Right hindlimb (tissue), 1 donor: ENCODE data around the gene OR1M1.
"Not testable (repeated sequence)": the region's sequence is repeated elsewhere in the genome, so short reads cannot be mapped to it uniquely, and the experiment has no call there.

Source experiments
- DNase-seq: peaks from one replicate; pipeline ENCODE4 v3.0.0-alpha.2; 2018

OR1M1 gene, protein sequence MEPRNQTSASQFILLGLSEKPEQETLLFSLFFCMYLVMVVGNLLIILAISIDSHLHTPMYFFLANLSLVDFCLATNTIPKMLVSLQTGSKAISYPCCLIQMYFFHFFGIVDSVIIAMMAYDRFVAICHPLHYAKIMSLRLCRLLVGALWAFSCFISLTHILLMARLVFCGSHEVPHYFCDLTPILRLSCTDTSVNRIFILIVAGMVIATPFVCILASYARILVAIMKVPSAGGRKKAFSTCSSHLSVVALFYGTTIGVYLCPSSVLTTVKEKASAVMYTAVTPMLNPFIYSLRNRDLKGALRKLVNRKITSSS

GRCh38 chr19:9086761-9087160 lies at the start of gene OR1M1:
Gene OR1M1, plus strand, starts transcription at chr19:9087061. Its CDS starts 6,184 bp downstream, at chr19:9093245.
- no peak for DNase-seq

- DNase-seq = no peak
Observed at GRCh38 chr19:9037400-9038062, 49.3 kb upstream of the OR1M1 start.

DNA sequence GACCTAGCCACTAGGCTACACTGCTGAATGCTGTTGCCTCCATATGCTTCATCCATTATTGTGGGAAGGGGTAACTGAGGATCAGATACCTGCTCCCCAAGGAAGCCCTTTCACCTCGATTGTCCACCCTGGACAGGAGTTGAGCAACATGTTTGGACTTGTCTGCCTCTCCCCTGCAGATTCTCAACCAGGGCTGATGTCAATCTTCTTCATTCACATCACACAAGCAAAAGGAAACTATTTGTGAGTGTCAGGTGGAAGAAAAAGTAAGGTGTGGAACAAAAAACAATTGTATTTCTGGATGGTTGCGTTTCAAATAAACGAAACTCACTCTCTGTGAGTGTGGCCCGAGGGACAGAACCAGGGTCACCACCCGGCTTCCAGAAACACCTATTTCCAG lies 47.1 kb upstream of the OR1M1 start:
- DNase-seq = no peak

DNA sequence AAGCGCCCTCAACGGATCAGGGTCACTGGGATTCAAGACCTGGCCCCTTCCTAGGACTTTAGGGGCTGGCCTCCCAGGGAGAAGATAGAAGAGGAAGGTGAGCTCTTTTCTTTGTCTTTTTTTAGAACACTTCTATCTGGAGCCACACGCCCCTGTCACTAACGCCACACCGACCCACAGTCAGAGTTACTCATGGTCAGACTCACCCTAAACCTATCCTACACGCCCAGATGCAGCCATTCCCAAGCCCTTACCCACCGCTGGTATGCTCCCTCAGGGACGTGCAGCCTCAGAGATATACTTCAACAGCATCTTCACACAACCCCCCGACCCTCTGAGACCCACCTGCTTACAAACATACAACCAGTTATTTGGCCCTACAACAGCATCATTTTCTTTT lies 46.7 kb upstream of the OR1M1 start:
- no peak for DNase-seq

- DNase-seq = no peak
Observed at GRCh38 chr19:9041023-9041422, 45.8 kb upstream of the OR1M1 start.

DNA sequence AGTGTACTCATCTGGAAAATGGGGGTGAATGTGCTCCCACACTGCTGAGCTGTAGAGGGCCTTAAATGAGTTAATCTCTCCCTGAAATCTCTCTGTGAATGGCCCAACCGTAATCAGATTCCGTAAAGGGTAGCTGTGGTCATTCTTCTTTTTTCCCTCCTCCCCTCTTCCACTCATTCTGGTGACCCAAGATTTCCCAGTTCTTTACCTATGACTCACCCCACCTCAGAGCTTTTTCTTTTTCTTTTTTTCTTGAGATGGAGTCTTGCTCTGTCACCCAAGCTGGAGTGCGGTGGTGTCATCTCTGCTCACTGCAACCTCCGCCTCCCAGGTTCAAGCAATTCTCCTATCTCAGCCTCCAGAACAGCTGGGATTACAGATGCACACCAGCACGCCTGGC lies 43.3 kb upstream of the OR1M1 start:
- no peak for DNase-seq

DNA sequence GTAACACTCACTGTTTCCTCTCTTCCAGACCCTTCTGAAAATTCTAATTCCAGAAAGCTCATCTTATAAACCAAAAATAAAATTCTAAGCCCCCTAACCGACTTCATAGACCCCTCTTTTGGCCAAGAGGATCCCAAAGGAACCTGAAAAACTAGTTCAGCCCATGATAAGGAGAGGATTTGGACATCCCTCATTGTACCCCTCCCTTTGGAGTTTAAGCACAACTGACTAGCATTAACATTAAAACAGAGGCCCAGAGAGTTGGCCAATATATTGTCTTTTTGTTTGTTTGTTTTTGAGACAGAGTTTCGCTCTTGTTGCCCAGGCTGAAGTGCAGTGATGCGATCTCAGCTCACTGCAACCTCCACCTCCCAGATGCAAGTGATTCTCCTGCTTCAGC lies 42.4 kb upstream of the OR1M1 start:
- no peak for DNase-seq

GRCh38 chr19:9046694-9047093 lies 40.2 kb upstream of the OR1M1 start:
- no peak for DNase-seq

DNA sequence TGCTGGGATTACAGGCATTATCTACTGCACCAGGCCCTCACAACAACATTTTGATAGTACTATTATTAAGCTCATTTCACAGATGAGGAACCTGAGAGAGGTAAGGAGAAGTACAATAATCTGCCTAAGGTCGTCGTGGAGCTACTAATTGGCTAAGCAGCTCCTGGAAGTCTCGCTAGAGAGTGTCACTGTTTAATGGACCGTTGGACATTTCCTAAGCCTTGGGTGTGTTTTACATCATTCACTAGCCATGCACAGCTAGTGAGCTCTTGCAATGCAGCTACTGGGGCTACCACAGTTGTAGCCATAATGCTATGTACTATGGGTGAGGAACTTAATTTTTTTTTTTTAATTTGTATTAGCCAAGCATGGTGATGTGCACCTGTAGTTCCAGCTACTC lies 34.0 kb upstream of the OR1M1 start:
- no peak for DNase-seq

- not testable (repeated sequence) for DNase-seq
Observed at GRCh38 chr19:9053674-9054073, 33.2 kb upstream of the OR1M1 start.

DNA sequence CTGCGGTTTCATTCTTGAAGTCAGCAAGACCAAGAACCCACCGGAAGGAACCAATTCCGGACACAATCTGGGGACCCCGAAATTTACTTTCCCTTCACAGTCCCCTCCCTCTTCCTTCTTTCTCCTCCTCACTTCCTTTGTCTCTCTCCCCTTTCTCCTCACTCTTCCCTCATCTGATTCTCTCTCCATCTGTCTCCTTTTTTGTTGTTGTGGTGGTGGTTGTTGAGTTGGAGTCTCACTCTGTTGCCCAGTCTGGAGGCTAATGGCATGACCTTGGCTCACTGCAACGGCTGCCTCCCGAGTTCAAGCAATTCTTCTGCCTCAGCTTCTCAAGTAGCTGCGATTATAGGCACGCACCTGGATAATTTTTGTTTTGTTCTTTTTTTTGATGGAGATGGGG lies 32.7 kb upstream of the OR1M1 start:
- no peak for DNase-seq

GRCh38 chr19:9054765-9055164 lies 32.1 kb upstream of the OR1M1 start:
- no peak for DNase-seq

- DNase-seq = not testable (repeated sequence)
Observed at GRCh38 chr19:9056131-9056530, 30.7 kb upstream of the OR1M1 start.

- no peak for DNase-seq
Observed at GRCh38 chr19:9057505-9058258, 29.2 kb upstream of the OR1M1 start.

DNA sequence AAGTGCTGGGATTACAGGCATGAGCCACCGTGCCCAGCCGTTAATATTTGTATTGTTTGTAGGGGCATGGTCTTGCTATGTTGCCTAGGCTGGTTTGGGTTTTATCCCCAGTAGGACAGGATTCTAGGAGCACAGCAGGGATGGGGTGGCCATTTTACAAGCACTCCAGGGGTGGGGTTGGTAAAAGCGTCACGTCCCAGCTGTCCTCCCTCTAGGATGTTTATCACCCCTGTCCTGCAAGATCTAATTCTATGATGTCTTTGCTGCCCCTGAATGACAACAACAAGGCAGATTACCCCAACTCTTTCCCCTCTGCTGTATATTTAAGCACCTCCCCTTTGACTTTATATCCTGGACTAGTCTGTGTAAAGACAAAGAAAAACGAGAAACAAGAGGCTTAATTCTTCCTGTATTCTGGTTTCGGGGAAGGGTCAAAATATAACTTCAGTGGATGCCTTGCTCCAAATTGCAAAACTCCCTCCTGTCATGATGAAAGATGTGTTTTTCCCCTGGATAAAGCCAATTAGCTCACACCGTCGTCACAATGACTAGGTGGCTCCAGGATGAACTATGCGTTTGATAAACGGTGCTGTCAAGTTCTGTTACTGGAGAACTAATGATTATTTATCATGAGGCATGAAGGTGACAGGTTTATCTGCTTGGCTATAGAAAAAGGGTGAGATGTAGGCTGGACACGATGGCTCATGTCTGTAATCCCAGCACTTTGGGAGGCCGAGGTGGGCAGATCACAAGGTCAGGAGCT lies 27.8 kb upstream of the OR1M1 start:
- no peak for DNase-seq

DNA sequence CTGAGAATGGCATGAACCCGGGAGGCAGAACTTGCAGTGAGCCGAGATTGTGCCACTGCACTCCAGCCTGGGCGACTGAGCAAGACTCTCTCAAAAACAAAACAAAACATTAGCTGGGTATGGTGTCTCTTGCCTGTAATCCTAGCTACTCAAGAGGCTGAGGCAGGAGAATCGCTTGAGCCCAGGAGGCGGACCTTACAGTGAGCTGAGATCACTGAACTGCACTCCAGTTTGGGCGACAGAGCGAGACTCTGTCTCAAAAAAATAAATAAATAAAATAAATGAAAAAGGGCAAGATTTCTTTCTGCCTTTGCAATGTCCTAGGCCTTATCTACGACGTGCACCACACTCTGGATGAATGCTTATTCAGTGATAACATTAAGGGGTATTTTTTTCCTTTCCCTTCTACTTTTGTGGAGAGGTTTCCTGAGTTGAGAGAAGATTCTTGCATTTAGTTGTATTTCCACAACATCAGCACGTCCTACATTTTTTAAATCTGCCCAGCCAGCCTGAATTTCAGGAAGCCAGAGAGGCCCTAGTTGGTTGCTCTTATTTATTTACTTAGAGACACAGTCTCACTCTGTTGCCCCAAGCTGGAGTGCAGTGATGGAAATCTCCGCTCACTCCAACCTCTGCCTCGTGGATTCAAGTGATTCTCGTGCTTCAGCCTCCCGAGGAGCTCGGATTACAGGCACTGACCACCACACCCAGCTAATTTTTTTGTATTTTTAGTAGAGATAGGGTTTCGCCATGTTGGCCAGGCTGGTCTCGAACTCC lies 26.1 kb upstream of the OR1M1 start:
- no peak for DNase-seq

DNA sequence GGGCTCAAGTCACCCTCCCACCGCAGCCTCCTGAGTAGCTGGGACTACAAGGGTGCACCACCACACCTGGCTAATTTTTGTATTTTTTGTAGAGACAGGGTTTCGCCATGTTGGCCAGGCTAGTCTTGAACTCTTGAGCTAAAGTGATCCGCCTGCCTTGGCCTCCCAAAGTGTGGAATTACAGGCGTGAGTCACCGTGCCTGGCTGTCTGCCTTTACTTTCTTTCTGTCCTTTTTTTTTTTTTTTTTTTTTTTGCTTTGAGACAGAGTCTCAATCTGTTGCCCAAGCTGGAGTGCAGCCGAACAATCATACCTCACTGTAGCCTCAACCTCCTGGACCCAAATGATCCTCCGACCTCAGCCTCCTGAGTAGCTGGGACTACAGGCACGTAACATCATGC lies 25.0 kb upstream of the OR1M1 start:
- DNase-seq = no peak

DNA sequence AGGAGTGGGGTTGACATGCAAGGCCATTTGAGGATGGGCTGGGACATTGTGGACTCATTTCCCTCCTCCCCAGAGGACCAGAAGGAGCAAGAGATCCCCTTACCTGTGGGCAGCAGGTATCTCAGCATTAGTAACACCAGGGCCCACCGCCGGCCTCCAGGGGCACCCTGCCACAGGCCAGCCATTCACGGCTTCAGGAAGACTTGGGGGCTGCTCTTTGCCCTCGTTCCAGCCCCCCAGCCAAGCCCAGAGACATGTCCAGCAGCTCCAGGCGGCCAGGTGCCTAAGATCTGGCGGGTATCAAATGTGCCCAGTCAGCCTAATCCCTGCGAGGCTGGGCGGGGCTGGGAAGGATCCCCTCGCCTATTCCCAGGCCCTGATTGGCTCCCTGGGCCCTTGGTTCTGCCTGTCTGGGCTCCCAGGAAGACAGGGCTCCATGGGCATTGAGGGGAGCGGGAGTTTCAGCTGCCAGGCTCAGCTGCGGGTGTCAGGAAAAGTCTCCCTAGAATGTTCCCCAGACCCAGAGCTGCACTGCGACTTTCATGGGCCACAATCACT lies 21.3 kb upstream of the OR1M1 start:
- DNase-seq = no peak

DNA sequence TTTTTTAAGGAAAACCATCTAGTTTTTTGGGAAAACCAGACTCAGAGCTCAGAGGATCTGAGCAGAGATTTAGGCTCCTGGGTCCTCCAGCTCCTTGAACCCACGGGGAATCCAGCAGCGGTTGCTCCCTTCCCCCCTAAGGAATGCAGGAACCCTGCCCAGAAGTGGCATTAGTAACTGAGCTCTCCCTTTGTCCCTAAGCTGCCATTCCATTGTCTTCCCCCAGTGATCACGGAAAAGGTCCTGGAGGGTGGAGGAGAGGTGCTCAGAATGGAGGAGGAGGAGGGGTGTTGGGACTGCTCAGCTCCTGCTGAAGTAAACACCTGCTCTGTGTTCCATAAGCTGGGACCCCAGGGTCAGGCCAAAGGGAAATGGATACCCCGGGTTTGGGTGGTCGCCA lies 16.8 kb upstream of the OR1M1 start:
- no peak for DNase-seq

GRCh38 chr19:9071720-9072119 lies 15.1 kb upstream of the OR1M1 start:
- DNase-seq = not testable (repeated sequence)

- no peak for DNase-seq
Observed at GRCh38 chr19:9073806-9074205, 13.1 kb upstream of the OR1M1 start.
